Small intestine (tissue), 7 donors: Measurements from ENCODE around the gene RCSD1. TPM values are rescaled to one million over a fixed set of nuclear protein-coding genes. Genes with fewer than 3 reads are reported as not detected.
A peak's percentile ranks its signal among the peaks of the same experiment; 100 is the strongest.

Experiments
- DNase-seq, 2 donors: peaks; one replicate each; pipeline versions ENCODE4 v3.0.0 to v3.0.0-alpha.2; 2013
- FAIRE-seq: peaks from 2 replicates; lab custom pipeline; 2012; peaks lifted over from hg19 to GRCh38; lab: Jason Lieb, UNC
- H3K27ac ChIP-seq, 3 donors: one replicate each; pipeline ENCODE4 v1.5.1; 2013; ENCODE audit warnings: low read length in 2 of 3, mild to moderate bottlenecking in 2 of 3, control low read depth in 1 of 3, inconsistent platforms in 1 of 3, low read depth in 1 of 3, moderate library complexity in 1 of 3
- H3K27me3 ChIP-seq, 3 donors: one replicate each; pipeline ENCODE4 v1.6.1; 2013; ENCODE audit warnings: low read length in 3 of 3, inconsistent platforms in 1 of 3; ENCODE audit not compliant: control insufficient read depth in 3 of 3, insufficient read depth in 3 of 3
- H3K36me3 ChIP-seq, 3 donors: one replicate each; pipeline ENCODE4 v1.6.1; 2013; ENCODE audit warnings: low read length in 3 of 3, inconsistent platforms in 1 of 3, low read depth in 1 of 3, mild to moderate bottlenecking in 1 of 3, moderate library complexity in 1 of 3; ENCODE audit not compliant: control insufficient read depth in 3 of 3, insufficient read depth in 2 of 3
- H3K4me1 ChIP-seq, 3 donors: one replicate each; pipeline ENCODE4 v1.6.1; 2013; ENCODE audit warnings: low read length in 2 of 3, inconsistent platforms in 1 of 3, low read depth in 1 of 3, mild to moderate bottlenecking in 1 of 3, moderate library complexity in 1 of 3; ENCODE audit not compliant: control insufficient read depth in 3 of 3, insufficient read depth in 2 of 3
- H3K4me3 ChIP-seq, 3 donors: one replicate each; pipeline ENCODE4 v1.5.1; 2013; ENCODE audit warnings: low read length in 3 of 3, control low read depth in 1 of 3, inconsistent platforms in 1 of 3, low read depth in 1 of 3, mild to moderate bottlenecking in 1 of 3, moderate library complexity in 1 of 3
- H3K9me3 ChIP-seq, 2 donors: one replicate each; pipeline ENCODE4 v1.6.1; 2013; ENCODE audit warnings: low read depth in 1 of 2, low read length in 1 of 2; ENCODE audit not compliant: control insufficient read depth in 2 of 2, insufficient read depth in 1 of 2
- WGBS, 3 donors: extraction: QIAGEN DNeasy Blood & Tissue Kit; methylation state at CpG; one replicate each; pipeline ENCODE4 v1.1.7; 2013; 5-methylcytosine and 5-hydroxymethylcytosine counted together
- polyA plus RNA-seq, 4 donors: library from polyadenylated mRNA; stranded (reverse) in 3 of 4; unstranded in 1 of 4; fragments of 200-250 nt in 3 of 4; fragments of 120-200 nt in 1 of 4; gene quantifications; one replicate each; pipeline versions ENCODE4 v1.2.1 to v1.2.3, GENCODE V29; 2013
- donor health status: healthy with polysubstance abuse.
- donor health status: control.
- donor health status: control.
- donor health status: Bipolar disorder and iron deficiency.
- donor health status: healthy.

Gene RCSD1
- polyA plus RNA-seq, 4 donors = 2.0 to 14.1 (median 8.0) TPM

DNA sequence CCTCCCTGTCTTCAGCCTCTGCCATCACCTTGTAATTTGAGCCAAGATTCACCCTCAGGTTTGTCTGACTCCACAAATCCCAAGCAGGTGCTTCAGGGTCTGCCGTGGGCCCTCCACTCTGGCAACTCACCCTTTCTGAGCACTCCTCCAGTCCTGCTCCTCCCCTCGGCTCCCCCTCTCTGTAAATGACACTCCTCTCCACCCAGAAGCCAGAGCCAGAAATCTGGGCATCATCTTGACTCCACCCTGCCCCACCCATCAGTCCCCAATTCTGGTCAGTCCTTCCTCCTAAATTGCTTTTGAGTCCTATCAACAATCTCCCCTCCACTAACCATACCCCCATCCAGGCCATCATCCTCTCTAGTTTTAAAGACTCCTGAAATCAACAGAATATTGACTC lies 40.5 kb downstream of the RCSD1 start:
- H3K4me3 ChIP-seq = no peak overlapping the region
- 72 to 79% (median 78%) methylated on average over 2 of the region's 2 CpGs for WGBS, 3 donors
- DNase-seq = no peak
- no peaks in the 10 kb centered on the region for H3K27me3 ChIP-seq
- FAIRE-seq = no peak
- H3K36me3 ChIP-seq = no peaks in the 10 kb centered on the region
- H3K27ac ChIP-seq = no peak overlapping the region
- H3K4me1 ChIP-seq = peaks cover 0 to 3% (median 0%) of the 10 kb centered on the region in 3 donors
- H3K9me3 ChIP-seq = no peaks in the 10 kb centered on the region

DNA sequence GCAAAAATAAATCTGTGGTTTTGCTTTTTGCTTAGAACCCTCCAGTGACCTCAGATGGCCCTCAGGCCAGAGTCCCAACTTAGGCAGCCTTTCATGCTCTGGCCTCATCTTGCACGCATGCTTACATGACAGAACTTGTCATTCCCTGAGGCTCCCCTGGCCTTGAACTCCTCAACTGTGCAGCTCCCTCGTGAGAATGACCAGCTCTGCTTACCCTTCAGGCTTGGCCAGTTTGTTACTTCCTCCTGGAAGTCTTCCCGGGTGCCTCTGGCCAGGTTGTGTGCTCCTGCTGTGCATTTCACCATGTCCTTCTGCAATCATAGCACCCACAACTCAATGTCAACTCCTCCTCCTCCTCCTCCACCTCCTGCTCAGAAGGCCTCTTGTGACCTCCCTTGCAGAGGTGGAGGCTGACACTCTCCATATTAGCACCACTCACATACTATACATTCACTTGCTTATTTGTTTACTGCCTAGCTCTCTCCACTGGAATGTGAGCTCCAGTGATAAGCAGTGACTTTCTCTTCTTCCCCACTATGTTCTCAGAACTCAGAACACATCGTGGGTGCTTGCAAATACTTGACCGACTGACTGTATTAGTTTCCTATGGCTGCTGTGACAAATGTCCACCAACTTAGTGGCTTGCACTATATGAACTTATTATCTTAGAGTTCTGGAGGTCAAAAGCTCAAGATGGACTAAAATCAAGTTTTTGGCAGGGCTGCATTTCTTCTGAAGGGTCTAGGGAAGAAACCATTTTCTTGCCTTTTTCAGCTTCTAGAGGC lies 41.9 kb downstream of the RCSD1 start:
- Histone ChIP-seq H3K4me1 (peaks cover 0 to 5% (median 0%) of the 10 kb centered on the region in 3 donors), H3K27ac (no peak overlapping the region), H3K4me3 (no peak overlapping the region), H3K36me3 (no peaks in the 10 kb centered on the region), H3K9me3 (no peaks in the 10 kb centered on the region), H3K27me3 (no peaks in the 10 kb centered on the region)
- WGBS, 3 donors = 68 to 74% (median 72%) methylated on average over 5 of the region's 5 CpGs
- no peak for DNase-seq
- no peak for FAIRE-seq

DNA sequence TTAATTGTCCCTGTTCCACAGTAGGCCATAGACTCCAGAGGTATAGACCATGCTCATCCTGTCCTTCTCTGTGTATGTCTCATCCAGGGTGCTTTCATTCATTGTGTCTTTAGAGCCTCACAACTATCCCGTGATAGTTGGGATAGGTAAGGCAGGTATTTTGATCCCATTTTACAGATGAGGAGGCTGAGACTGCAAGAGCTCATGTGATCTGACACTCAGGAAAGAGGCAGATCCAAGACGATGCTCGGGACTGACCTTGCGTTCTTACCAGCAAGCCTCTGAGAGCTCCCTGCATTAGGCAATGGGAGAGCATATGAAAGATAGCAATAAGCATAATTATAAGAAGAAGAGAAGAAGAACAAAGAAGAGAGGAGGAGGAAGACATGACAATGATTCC lies 42.8 kb downstream of the RCSD1 start:
- H3K9me3 ChIP-seq = no peaks in the 10 kb centered on the region
- H3K36me3 ChIP-seq = no peaks in the 10 kb centered on the region
- peaks cover 0 to 5% (median 0%) of the 10 kb centered on the region in 3 donors for H3K4me1 ChIP-seq
- no peak overlapping the region for H3K4me3 ChIP-seq
- DNase-seq = no peak
- no peak for FAIRE-seq
- 69 to 82% (median 71%) methylated on average over 4 of the region's 4 CpGs for WGBS, 3 donors
- no peak overlapping the region for H3K27ac ChIP-seq
- H3K27me3 ChIP-seq = no peaks in the 10 kb centered on the region

DNA sequence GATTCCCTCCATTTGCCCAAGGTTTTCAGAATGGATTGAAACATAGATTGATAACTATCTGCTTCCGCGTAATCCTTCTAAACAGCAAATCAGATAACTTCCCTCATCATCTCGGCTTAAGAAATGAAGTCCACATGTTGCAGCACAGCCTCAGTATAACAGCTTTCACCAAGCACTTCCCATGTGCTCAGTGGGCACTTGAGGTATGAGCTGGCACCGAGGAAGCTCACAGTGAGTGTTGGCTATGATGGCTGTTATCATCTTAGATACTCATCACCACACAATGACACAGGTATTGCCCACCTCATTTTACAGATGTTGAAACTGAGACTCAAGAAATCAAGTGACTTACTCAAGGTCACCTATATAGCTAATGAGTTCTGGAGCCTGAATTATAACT lies 43.2 kb downstream of the RCSD1 start:
- Histone ChIP-seq H3K4me3 (no peak overlapping the region), H3K36me3 (no peaks in the 10 kb centered on the region), H3K9me3 (no peaks in the 10 kb centered on the region), H3K27me3 (no peaks in the 10 kb centered on the region), H3K27ac (no peak overlapping the region), H3K4me1 (peaks cover 0 to 5% (median 0%) of the 10 kb centered on the region in 3 donors)
- 81 to 89% (median 87%) methylated on average over 4 of the region's 4 CpGs for WGBS, 3 donors
- DNase-seq (no peak), FAIRE-seq (no peak)

DNA sequence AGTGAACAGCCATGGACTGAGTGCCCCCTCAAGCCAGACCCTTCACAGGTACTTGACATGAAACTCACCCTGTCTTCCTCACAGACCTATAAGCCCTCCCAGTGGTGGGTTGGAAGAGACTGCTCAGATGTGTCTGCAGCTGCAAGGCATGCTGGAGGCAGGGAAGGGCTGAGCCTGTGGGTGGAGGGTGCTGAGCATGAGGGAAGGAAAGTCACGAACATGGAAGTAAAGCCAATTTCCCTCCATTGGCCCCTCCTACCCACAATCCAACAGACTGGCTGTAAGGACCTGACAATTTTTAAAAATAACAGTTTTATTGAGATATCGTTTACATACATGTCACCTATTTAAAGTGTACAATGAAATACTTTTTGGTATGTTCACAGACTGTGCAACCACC lies 44.1 kb downstream of the RCSD1 start:
- WGBS, 3 donors = 65 to 79% (median 71%) methylated on average over 2 of the region's 2 CpGs
- no peak for FAIRE-seq
- Histone ChIP-seq H3K4me1 (peaks cover 0 to 5% (median 0%) of the 10 kb centered on the region in 3 donors), H3K4me3 (no peak overlapping the region), H3K27me3 (no peaks in the 10 kb centered on the region), H3K9me3 (no peaks in the 10 kb centered on the region), H3K27ac (no peak overlapping the region), H3K36me3 (no peaks in the 10 kb centered on the region)
- no peak for DNase-seq

DNA sequence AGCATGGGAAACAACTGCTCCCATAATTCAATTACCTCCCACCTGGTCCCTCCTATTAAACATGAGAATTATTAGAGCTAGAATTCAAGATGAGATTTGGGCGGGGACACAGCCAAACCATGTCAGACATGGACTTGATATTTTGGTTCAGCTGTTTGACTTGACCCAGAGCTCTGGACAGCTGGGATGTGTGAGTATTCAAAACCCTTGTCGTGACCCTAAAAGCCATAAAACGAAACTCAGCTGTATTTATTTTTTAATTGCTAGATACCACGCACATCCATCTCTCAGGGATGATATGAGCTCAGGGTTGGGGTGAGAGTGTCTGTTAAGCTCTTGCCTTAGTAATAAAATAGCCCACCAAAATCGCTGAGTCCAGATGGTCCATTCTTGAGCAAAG lies 45.4 kb downstream of the RCSD1 start:
- Histone ChIP-seq H3K36me3 (no peaks in the 10 kb centered on the region), H3K4me3 (no peak overlapping the region), H3K27me3 (no peaks in the 10 kb centered on the region), H3K4me1 (peaks cover 0 to 2% (median 0%) of the 10 kb centered on the region in 3 donors), H3K9me3 (no peaks in the 10 kb centered on the region), H3K27ac (no peak overlapping the region)
- DNase-seq (no peak), FAIRE-seq (no peak)
- WGBS, 3 donors = 83 to 92% (median 92%) methylated on average over 5 of the region's 5 CpGs

DNA sequence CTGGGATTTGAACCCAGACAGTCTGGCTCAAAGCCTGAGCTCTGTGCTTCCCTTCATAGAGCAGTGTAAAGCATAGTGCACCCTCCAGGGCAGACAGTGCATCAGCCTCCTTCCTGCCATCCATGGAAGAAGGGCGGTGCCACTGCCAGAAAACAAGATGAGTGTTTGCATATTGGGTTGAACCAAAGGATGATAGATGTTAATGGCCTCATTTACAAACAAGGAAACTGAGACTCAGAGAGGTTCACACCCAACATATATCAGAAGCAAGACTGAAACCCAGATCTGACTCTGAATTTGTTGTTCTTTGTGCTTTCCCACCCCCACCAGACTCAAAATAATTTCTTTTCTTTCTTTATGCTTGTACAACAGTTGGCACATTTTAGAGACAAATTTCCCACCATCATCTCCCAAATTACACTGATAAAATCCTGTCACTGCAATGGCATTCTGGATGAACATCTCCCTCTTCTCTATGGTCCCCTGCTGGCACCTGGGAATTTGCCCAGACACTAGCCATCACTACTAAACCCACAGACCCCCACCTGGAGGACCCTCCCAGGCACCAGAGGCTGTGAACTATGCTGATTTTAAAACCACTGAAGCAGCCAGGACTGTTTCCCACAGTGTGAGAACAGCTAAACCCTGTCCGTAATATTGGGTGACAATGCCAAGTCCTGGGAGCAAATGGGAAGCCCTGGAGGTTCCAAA lies 46.3 kb downstream of the RCSD1 start:
- FAIRE-seq (no peak), DNase-seq (peak in 1 of 2 donors; percentile 32)
- no peaks in the 10 kb centered on the region for H3K9me3 ChIP-seq
- WGBS, 3 donors = 91 to 96% (median 95%) methylated on average over 2 of the region's 2 CpGs
- H3K27me3 ChIP-seq = no peaks in the 10 kb centered on the region
- H3K4me3 ChIP-seq = no peak overlapping the region
- no peak overlapping the region for H3K27ac ChIP-seq
- no peaks in the 10 kb centered on the region for H3K36me3 ChIP-seq
- H3K4me1 ChIP-seq = peaks cover 0 to 2% (median 0%) of the 10 kb centered on the region in 3 donors

DNA sequence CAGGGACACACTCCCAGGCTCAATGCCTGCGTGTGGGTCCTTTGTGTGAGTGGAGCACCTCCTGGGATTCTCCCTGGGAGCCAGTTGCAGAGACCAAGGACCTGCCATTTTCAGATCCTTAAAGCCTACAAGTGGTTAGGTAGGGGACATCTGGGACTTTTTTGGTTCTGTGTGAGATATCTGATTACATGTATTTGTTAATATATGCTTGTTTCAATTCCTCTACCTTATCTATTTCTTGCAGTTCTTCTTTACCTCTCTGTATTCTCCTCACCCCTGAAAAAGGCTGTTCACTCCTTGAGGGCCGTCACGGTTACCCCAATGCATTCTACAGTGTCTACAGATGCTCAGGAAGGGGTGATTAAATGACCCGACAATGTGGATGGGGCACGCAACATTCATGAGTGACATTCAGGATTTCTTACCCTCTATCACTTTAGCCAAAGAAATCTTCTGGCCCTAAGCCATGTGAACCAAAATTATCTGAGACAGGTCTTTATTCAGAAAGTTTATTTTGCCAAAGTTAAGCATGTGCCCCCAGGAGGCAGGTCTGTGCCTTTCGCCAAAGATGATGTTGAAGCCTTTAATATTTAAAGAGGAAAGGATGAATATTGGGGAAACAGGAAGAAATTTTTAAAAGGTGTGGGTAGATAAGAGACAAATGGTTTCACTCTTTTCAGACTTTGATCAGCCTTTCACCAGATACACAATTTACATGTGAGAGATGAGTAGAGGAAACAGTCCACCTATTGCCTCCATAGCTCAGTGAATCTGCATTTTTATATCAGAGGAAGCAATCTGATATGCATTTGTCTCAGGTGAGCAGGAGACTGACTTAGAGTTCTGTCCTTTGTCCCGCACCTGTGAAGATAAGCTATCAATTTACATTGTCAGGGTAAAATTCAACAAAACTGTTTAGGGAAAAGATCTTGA lies 47.1 kb downstream of the RCSD1 start:
- no peak overlapping the region for H3K4me3 ChIP-seq
- H3K27me3 ChIP-seq = no peaks in the 10 kb centered on the region
- FAIRE-seq (no peak), DNase-seq (no peak)
- H3K4me1 ChIP-seq = peaks cover 0 to 2% (median 0%) of the 10 kb centered on the region in 3 donors
- no peaks in the 10 kb centered on the region for H3K9me3 ChIP-seq
- no peak overlapping the region for H3K27ac ChIP-seq
- no peaks in the 10 kb centered on the region for H3K36me3 ChIP-seq
- WGBS, 3 donors = 80 to 84% (median 80%) methylated on average over 7 of the region's 7 CpGs
